RWPE2 (cell line): ENCODE data around the gene KHNYN.

Experiments
- ATAC-seq: fragments of 200-7000 bp; cut with Tn5 transposase; 3 replicates; pipeline ENCODE4 v1.9.1; 2021; ENCODE audit warnings: low read depth
- DNase-seq: peaks from one replicate; pipeline ENCODE4 v3.0.0-alpha.2; 2020; ENCODE audit warnings: low spot score
- H3K27ac ChIP-seq: fragments of 450-650 bp; 2 replicates; pipeline ENCODE4 v1.5.1; 2017; ENCODE audit warnings: mild to moderate bottlenecking; ENCODE audit not compliant: poor library complexity, severe bottlenecking
- H3K27me3 ChIP-seq: fragments of 250-450 bp; sonication (Bioruptor Pico); 2 replicates; pipeline ENCODE4 v1.5.1; 2021; ENCODE audit warnings: mild to moderate bottlenecking, moderate library complexity; ENCODE audit not compliant: insufficient read depth, poor library complexity, severe bottlenecking
- H3K36me3 ChIP-seq: fragments of 250-450 bp; sonication (Bioruptor Pico); 2 replicates; pipeline ENCODE4 v1.5.1; 2020; ENCODE audit warnings: low read depth, mild to moderate bottlenecking, moderate library complexity
- H3K4me1 ChIP-seq: fragments of 250-450 bp; sonication (Bioruptor Pico); 2 replicates; pipeline ENCODE4 v1.5.1; 2021; ENCODE audit warnings: mild to moderate bottlenecking, moderate library complexity; ENCODE audit not compliant: insufficient read depth, poor library complexity, severe bottlenecking
- H3K4me3 ChIP-seq: fragments of 250-450 bp; sonication (Bioruptor Pico); 2 replicates; pipeline ENCODE4 v1.5.1; 2021; ENCODE audit warnings: mild to moderate bottlenecking, moderate library complexity; ENCODE audit not compliant: severe bottlenecking
- H3K9me3 ChIP-seq: fragments of 250-450 bp; sonication (Bioruptor Pico); 2 replicates; pipeline ENCODE4 v1.5.1; 2021; ENCODE audit warnings: mild to moderate bottlenecking, moderate library complexity; ENCODE audit not compliant: severe bottlenecking
- TF ChIP-seq, protein P1 (sequence below): fragments of 450-650 bp; IDR thresholded peaks from one replicate; pipeline ENCODE4 v1.5.1; 2017; ENCODE audit warnings: mild to moderate bottlenecking, moderate library complexity; ENCODE audit not compliant: poor library complexity, severe bottlenecking

Gene KHNYN

DNA sequence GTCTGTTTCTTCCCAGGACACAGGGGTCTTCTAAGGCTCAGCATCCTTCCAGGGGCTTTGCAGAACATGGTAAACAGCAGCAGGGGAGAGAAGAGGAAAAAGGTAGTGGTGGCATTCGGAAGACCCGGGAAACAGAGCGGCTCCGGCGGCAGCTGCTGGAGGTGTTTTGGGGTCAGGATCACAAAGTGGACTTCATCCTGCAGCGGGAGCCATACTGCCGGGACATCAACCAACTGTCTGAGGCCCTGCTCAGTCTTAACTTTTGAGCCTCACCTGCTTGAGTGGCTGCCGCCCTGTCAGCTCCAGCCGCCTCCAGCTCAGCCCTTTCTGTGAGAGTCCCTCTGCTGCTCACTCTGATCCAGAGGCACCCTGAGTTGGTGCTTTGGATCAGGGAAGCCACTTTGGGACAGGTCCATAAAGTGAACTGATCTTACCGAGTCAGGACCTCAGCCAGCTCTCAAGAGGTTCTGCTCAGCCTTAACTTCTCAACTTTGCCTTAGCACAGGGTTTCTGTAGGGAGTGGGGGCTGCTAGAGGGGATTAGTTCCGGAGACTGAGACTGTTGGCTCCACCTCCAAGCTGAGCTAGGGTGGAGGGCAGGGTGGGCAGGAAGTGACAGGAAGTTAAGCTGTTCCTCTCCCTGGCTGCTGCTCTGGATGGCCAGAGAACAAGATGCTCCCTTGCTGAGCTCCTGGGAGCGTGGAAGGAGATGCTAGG lies 7.4 kb downstream of the KHNYN start:
- DNase-seq (no peak), ATAC-seq (no peak)
- Histone ChIP-seq H3K4me1 (peaks cover 6% of the 10 kb centered on the region), H3K36me3 (peaks cover 84% of the 10 kb centered on the region), H3K4me3 (no peak overlapping the region), H3K9me3 (no peaks in the 10 kb centered on the region), H3K27me3 (no peaks in the 10 kb centered on the region), H3K27ac (no peak overlapping the region)
- TF ChIP-seq, protein P1, sequence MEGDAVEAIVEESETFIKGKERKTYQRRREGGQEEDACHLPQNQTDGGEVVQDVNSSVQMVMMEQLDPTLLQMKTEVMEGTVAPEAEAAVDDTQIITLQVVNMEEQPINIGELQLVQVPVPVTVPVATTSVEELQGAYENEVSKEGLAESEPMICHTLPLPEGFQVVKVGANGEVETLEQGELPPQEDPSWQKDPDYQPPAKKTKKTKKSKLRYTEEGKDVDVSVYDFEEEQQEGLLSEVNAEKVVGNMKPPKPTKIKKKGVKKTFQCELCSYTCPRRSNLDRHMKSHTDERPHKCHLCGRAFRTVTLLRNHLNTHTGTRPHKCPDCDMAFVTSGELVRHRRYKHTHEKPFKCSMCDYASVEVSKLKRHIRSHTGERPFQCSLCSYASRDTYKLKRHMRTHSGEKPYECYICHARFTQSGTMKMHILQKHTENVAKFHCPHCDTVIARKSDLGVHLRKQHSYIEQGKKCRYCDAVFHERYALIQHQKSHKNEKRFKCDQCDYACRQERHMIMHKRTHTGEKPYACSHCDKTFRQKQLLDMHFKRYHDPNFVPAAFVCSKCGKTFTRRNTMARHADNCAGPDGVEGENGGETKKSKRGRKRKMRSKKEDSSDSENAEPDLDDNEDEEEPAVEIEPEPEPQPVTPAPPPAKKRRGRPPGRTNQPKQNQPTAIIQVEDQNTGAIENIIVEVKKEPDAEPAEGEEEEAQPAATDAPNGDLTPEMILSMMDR = peak; percentile 63

DNA sequence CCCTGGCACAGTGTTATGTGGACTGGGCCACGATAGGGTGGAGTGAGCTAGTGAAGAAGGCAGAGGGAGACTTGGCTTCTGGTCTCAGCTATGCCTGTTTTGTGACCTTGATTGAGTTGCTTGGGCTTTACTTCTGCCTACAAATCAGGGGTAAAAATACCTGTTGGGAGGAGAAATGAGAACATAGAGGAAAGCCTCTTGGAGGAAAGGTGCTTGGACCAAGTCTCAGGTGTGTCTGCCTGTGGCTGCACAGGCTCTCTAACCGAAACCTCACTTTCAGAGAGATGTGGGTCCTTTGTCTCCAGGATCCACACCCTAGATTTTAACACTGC lies 7.9 kb downstream of the KHNYN start:
- Histone ChIP-seq H3K27me3 (no peaks in the 10 kb centered on the region), H3K4me1 (peaks cover 6% of the 10 kb centered on the region), H3K27ac (no peak overlapping the region), H3K9me3 (no peaks in the 10 kb centered on the region), H3K36me3 (peaks cover 79% of the 10 kb centered on the region), H3K4me3 (no peak overlapping the region)
- ATAC-seq (no peak), DNase-seq (no peak)
- TF ChIP-seq, protein P1 = no peak

DNA sequence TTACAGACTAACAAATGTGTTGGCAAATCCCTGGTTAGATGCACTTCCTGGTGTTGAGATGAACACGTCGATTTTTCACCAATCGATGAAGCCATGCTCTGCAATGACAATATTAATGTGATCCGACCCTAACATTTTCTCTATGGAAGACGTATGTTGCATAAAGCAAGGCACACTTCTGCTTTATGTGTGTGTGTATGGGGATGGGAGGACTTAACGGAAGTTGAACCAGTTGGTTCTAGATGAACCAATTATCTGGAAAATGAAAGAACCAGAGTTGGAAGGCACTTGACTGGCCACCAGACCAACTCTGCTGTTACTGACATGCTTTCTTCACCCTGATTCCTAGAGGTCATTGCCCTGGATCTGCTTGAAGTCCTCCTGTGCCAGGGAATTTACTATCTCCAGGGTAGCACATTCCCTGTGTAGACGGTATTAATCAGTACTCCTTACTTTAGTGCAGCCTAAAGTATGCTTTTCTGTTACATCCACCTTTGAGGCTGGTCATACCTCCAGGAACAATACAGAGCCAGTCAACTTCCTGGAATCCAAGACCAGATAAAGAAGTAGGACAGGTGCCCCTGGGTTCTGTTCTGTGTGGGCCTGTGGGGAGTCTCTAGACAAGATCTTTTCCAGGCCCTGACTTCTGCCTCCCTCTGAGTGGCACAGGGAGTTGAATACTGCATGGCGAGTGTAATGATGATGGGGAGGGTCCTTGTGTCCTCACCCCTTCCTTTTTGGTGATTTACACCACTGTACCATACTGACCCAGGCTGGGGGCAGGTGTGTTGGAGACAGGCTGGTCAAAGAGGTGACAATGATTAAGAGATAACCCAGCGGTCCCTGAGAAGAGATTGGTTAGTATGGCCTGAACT lies 8.7 kb downstream of the KHNYN start:
- TF ChIP-seq, protein P1 = no peak
- no peak overlapping the region for H3K4me3 ChIP-seq
- H3K9me3 ChIP-seq = no peaks in the 10 kb centered on the region
- ATAC-seq (no peak), DNase-seq (no peak)
- peaks cover 6% of the 10 kb centered on the region for H3K4me1 ChIP-seq
- peaks cover 71% of the 10 kb centered on the region for H3K36me3 ChIP-seq
- no peaks in the 10 kb centered on the region for H3K27me3 ChIP-seq
- H3K27ac ChIP-seq = no peak overlapping the region

DNA sequence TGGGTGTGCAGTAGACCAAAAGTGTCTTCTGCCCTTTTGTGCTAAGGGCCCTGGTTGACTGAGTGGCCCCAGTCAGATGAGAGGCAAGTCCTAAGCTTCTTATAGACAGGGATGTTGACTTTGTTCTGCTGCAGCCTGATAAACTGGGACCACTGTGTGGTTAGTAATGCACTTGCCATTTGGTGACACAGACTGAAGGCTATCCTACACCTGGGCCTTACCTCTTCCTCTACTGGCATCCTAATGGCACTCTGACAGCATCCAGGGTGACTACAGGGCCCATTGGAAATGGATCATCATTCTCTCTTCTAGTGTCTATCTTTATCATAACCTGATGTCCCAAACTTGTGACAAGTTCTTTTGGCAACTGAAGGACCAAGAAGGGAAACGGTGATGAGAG lies 9.5 kb downstream of the KHNYN start:
- Histone ChIP-seq H3K36me3 (peaks cover 64% of the 10 kb centered on the region), H3K27me3 (no peaks in the 10 kb centered on the region), H3K27ac (no peak overlapping the region), H3K4me1 (peaks cover 6% of the 10 kb centered on the region), H3K4me3 (no peak overlapping the region), H3K9me3 (no peaks in the 10 kb centered on the region)
- TF ChIP-seq, protein P1 = no peak
- ATAC-seq (no peak), DNase-seq (no peak)
